Endothelial cell of umbilical vein (primary cell): ENCODE data around the gene MGLL. TPM values are rescaled to one million over a fixed set of nuclear protein-coding genes. Genes with fewer than 3 reads are reported as not detected.

ENCODE experiments used
- BruUV-seq: library from RNA; stranded (reverse); fragments of 400-500 nt; replicated peaks from 2 replicates; lab custom pipeline; 2021; lab: Mats Ljungman, UMichigan
- CTCF ChIA-PET: fragments of 300-600, 350-600 bp; sonication (Branson Sonifier 250); formaldehyde crosslinking; loops from one replicate; lab custom pipeline; 2021; ENCODE audit warnings: antibody characterized with exemption, inconsistent platforms; lab: Charles Lee
- POLR2A ChIA-PET: fragments of 300-600, 350-600 bp; sonication (Branson Sonifier 250); formaldehyde crosslinking; loops from one replicate; lab custom pipeline; 2021; ENCODE audit warnings: antibody characterized with exemption, inconsistent platforms; lab: Charles Lee
- DNase-seq: peaks from one replicate; pipeline ENCODE4 v3.0.0-alpha.2; 2011; ENCODE audit warnings: low read depth, low spot score
- FAIRE-seq: peaks from 2 replicates; lab custom pipeline; 2011; peaks lifted over from hg19 to GRCh38; lab: Jason Lieb, UNC
- H2AFZ ChIP-seq: 2 replicates; pipeline ENCODE4 v1.6.0; 2012; ENCODE audit warnings: low read depth, low read length, control low read depth, inconsistent platforms
- H3K27ac ChIP-seq: 2 replicates; pipeline ENCODE4 v1.5.1; 2011; ENCODE audit warnings: low read depth, mild to moderate bottlenecking, control low read depth, low read length, moderate library complexity; ENCODE audit not compliant: insufficient read depth
- H3K27me3 ChIP-seq, 2 experiments: 2 replicates each; pipeline versions ENCODE4 v1.6.0 to v1.6.1; 2011; ENCODE audit warnings: low read length in 2 of 2, mixed read lengths in 1 of 2; ENCODE audit not compliant: control insufficient read depth in 2 of 2, insufficient read depth in 2 of 2
- H3K36me3 ChIP-seq, 2 experiments: 2 replicates in 1 of 2; 3 replicates in 1 of 2; pipeline ENCODE4 v1.5.1; 2011; ENCODE audit warnings: low read length in 2 of 2, mild to moderate bottlenecking in 1 of 2, moderate library complexity in 1 of 2; ENCODE audit not compliant: control insufficient read depth in 2 of 2, insufficient read depth in 2 of 2; ENCODE audit errors: extremely low read depth in 1 of 2
- H3K4me1 ChIP-seq: 3 replicates; pipeline ENCODE4 v1.5.1; 2011; ENCODE audit warnings: mild to moderate bottlenecking, low read length; ENCODE audit not compliant: control insufficient read depth, insufficient read depth; ENCODE audit errors: extremely low read depth
- H3K4me2 ChIP-seq: 2 replicates; pipeline ENCODE4 v1.6.1; 2011; ENCODE audit warnings: low read length, control low read depth, mixed read lengths; ENCODE audit not compliant: insufficient read depth
- H3K4me3 ChIP-seq, 3 experiments: fragments of 200-600 bp in 1 of 3; sonication (generic), shearing (Covaris generic) in 1 of 3; replicated peaks in 1 of 3; 2 replicates each; pipeline ENCODE4 v1.5.1; 2011 to 2016; ENCODE audit warnings: control low read depth in 3 of 3, low read length in 3 of 3, mild to moderate bottlenecking in 2 of 3, inconsistent platforms in 1 of 3, low read depth in 1 of 3, moderate library complexity in 1 of 3; ENCODE audit not compliant: insufficient read depth in 1 of 3
- H3K79me2 ChIP-seq: 2 replicates; pipeline ENCODE4 v1.6.0; 2012; ENCODE audit warnings: low read length, inconsistent platforms; ENCODE audit not compliant: control insufficient read depth, insufficient read depth
- H3K9ac ChIP-seq: replicated peaks from 2 replicates; pipeline ENCODE3; 2011; ENCODE audit warnings: low read length, control low read depth; ENCODE audit not compliant: insufficient read depth; ENCODE audit errors: extremely low read depth
- H3K9me1 ChIP-seq: replicated peaks from 3 replicates; pipeline ENCODE4 v1.6.0; 2011; ENCODE audit warnings: mild to moderate bottlenecking, low read length; ENCODE audit not compliant: control insufficient read depth, insufficient read depth; ENCODE audit errors: extremely low read depth
- H3K9me3 ChIP-seq: replicated peaks from 2 replicates; pipeline ENCODE4 v1.5.1; 2012; ENCODE audit warnings: low read length, inconsistent platforms; ENCODE audit not compliant: control insufficient read depth, insufficient read depth
- H4K20me1 ChIP-seq: replicated peaks from 2 replicates; pipeline ENCODE3; 2011; ENCODE audit warnings: mild to moderate bottlenecking, low read length; ENCODE audit not compliant: control insufficient read depth, insufficient read depth; ENCODE audit errors: extremely low read depth
- FOS ChIP-seq: IDR thresholded peaks from 2 replicates; pipeline ENCODE4 v1.6.1; 2011; ENCODE audit warnings: mild to moderate bottlenecking, low read length, moderate library complexity, borderline replicate concordance; ENCODE audit not compliant: insufficient read depth
- JUN ChIP-seq: IDR thresholded peaks from 2 replicates; pipeline ENCODE4 v1.6.1; 2011; ENCODE audit warnings: borderline replicate concordance, low read depth; ENCODE audit not compliant: insufficient read length, insufficient read depth
- MAX ChIP-seq: IDR thresholded peaks from 2 replicates; pipeline ENCODE4 v1.6.1; 2011; ENCODE audit not compliant: insufficient read depth, insufficient read length
- POLR2A ChIP-seq: IDR thresholded peaks from 2 replicates; pipeline ENCODE4 v1.6.1; 2012; ENCODE audit warnings: low read depth, mild to moderate bottlenecking, control low read depth, low read length
- POLR2AphosphoS5 ChIP-seq: IDR thresholded peaks from 2 replicates; pipeline ENCODE4 v1.6.1; 2012; ENCODE audit warnings: low read depth, mild to moderate bottlenecking, control low read depth, low read length, moderate library complexity; ENCODE audit not compliant: insufficient read depth
- dilution Hi-C: fragments of 300-500 bp; cut with MboI; formaldehyde crosslinking; loops from one replicate; pipeline ENCODE4 v1.15.0; 2019; ENCODE audit warnings: low sequenced_read_pairs; ENCODE audit not compliant: extremely low pct_ligation_motif_present
- intact Hi-C: fragments of 100-400 bp; cut with micrococcal nuclease; formaldehyde crosslinking; loops from one replicate; pipeline ENCODE4 v1.10.0; 2022
- polyA plus RNA-seq, 4 experiments: library from polyadenylated mRNA; depleted of rRNA in 3 of 4; stranded (reverse) in 3 of 4; unstranded in 1 of 4; fragments of >200 nt; gene quantifications; 2 replicates each; pipeline versions ENCODE4 v1.2.1 to v1.2.3, GENCODE V29; 2011 to 2012; ENCODE audit warnings: missing spikeins in 1 of 4
- total RNA-seq: library from RNA; stranded (reverse); gene quantifications from 2 replicates; pipeline ENCODE4 v1.2.3, GENCODE V29; 2021

Gene MGLL
- total and polyA plus RNA-seq, 2 donors (not counting 3 experiments of a cell fraction or from before 2014, with no cell fraction given) = 30.7 to 60.2 TPM

GRCh38 chr3:127670761-127671522 lies 151.4 kb downstream of the MGLL start:
- H3K9ac ChIP-seq = no peak overlapping the region
- ChIA-PET CTCF (no interaction called here), POLR2A (no interaction called here)
- no peak overlapping the region for H3K27ac ChIP-seq
- no peaks in the 10 kb centered on the region for H3K9me3 ChIP-seq
- no peaks in the 10 kb centered on the region for H3K36me3 ChIP-seq
- H3K79me2 ChIP-seq = no peaks in the 10 kb centered on the region
- no TSS peak for BruUV-seq
- H3K9me1 ChIP-seq = no peaks in the 10 kb centered on the region
- dilution Hi-C loops = no loop called here
- H3K27me3 ChIP-seq = no peaks in the 10 kb centered on the region
- H3K4me1 ChIP-seq = peaks cover 5% of the 10 kb centered on the region
- DNase-seq = no peak
- FAIRE-seq = no peak
- TF ChIP-seq MAX = no peak
- no peak for TF ChIP-seq POLR2A
- TF ChIP-seq JUN = no peak
- no peak for TF ChIP-seq POLR2AphosphoS5
- TF ChIP-seq FOS = no peak
- intact Hi-C loops = no loop called here
- H2AFZ ChIP-seq = no peak overlapping the region
- no peaks in the 10 kb centered on the region for H4K20me1 ChIP-seq
- H3K4me3 ChIP-seq = no peak overlapping the region
- H3K4me2 ChIP-seq = no peak overlapping the region

GRCh38 chr3:127670229-127670559 lies 152.1 kb downstream of the MGLL start:
- ChIA-PET CTCF (no interaction called here), POLR2A (no interaction called here)
- dilution Hi-C loops (no loop called here), intact Hi-C loops (no loop called here)
- Histone ChIP-seq H3K4me3 (no peak overlapping the region), H3K36me3 (no peaks in the 10 kb centered on the region), H3K9me3 (no peaks in the 10 kb centered on the region), H3K27ac (no peak overlapping the region), H3K27me3 (no peaks in the 10 kb centered on the region), H4K20me1 (no peaks in the 10 kb centered on the region), H3K4me2 (no peak overlapping the region), H3K79me2 (no peaks in the 10 kb centered on the region), H2AFZ (no peak overlapping the region), H3K4me1 (peaks cover 5% of the 10 kb centered on the region), H3K9ac (no peak overlapping the region), H3K9me1 (no peaks in the 10 kb centered on the region)
- FAIRE-seq (no peak), DNase-seq (no peak)
- TF ChIP-seq POLR2A = no peak
- TF ChIP-seq MAX = no peak
- no TSS peak for BruUV-seq
